K562 (cell line): ENCODE results near the gene S100A3. TPM values are rescaled to one million over a fixed set of nuclear protein-coding genes. Genes with fewer than 3 reads are reported as not detected.

Source experiments
- ARID1B ChIP-seq: fragments of 450-650 bp; IDR thresholded peaks from 2 replicates; pipeline ENCODE4 v1.6.1; 2016; ENCODE audit warnings: antibody characterized with exemption, mild to moderate bottlenecking, inconsistent platforms
- CBFA2T3 ChIP-seq: fragments of 450-650 bp; IDR thresholded peaks from 2 replicates; pipeline ENCODE4 v1.6.1; 2017
- CBX2 ChIP-seq: fragments of 200-600 bp; sonication (generic); IDR thresholded peaks from one replicate; pipeline ENCODE4 v1.6.1; 2012; ENCODE audit warnings: mild to moderate bottlenecking, low read length, inconsistent platforms; ENCODE audit not compliant: insufficient read depth, poor library complexity, severe bottlenecking
- DMBX1 ChIP-seq: fragments of 250-450 bp; sonication (Bioruptor Pico); IDR thresholded peaks from 2 replicates; pipeline ENCODE4 v1.8.0; 2022; ENCODE audit warnings: inconsistent platforms, mild to moderate bottlenecking, moderate library complexity, borderline replicate concordance
- HLTF ChIP-seq: fragments of 450-650 bp; IDR thresholded peaks from 2 replicates; pipeline ENCODE4 v1.6.1; 2016
- L3MBTL2 ChIP-seq: fragments of 450-650 bp; IDR thresholded peaks from 2 replicates; pipeline ENCODE4 v1.6.1; 2016; ENCODE audit warnings: mild to moderate bottlenecking, moderate library complexity
- NFIC ChIP-seq: fragments of 450-650 bp; IDR thresholded peaks from 2 replicates; pipeline ENCODE4 v1.6.1; 2017; ENCODE audit warnings: mild to moderate bottlenecking, inconsistent platforms
- SMAD4 ChIP-seq: fragments of 250-450 bp; sonication (Bioruptor Pico); conservative IDR thresholded peaks from 2 replicates; pipeline ENCODE4 v1.8.0; 2021; ENCODE audit warnings: inconsistent platforms, mild to moderate bottlenecking, moderate library complexity
- SPI1 ChIP-seq: IDR thresholded peaks from 2 replicates; pipeline ENCODE4 v1.6.1; 2011; ENCODE audit warnings: low read depth, low read length, control low read depth, borderline replicate concordance
- TEAD1 ChIP-seq, 2 experiments: fragments of 450-650 bp in 1 of 2; sonication (generic) in 1 of 2; formaldehyde crosslinking; IDR thresholded peaks; 2 replicates each; pipeline versions ENCODE4 v1.4.0 to v1.8.0; 2020 to 2022; ENCODE audit warnings: mild to moderate bottlenecking in 2 of 2, missing genetic modification reagents in 1 of 2
- ZNF165 ChIP-seq: fragments of 250-450 bp; sonication (Bioruptor Pico); IDR thresholded peaks from 2 replicates; pipeline ENCODE4 v1.4.0; 2020; ENCODE audit warnings: borderline replicate concordance
- ZNF766 ChIP-seq: fragments of 200-800 bp; sonication (Bioruptor generic); conservative IDR thresholded peaks from 2 replicates; pipeline ENCODE4 v1.6.1; 2016; ENCODE audit warnings: missing genetic modification characterization, missing compliant biosample characterization
- polyA plus RNA-seq, 8 experiments: library from polyadenylated mRNA; depleted of rRNA in 4 of 8; stranded (reverse) in 5 of 8; unstranded in 3 of 8; fragments of >200 nt; fragmentation: Nextera tagmentation in 2 of 8; fragmentation: Illumina TruSeq in 1 of 8; extraction: Ambion mirVana in 2 of 8; extraction: Trizol in 1 of 8; gene quantifications; 2 replicates each; pipeline versions ENCODE4 v1.2.1 to v1.2.3, GENCODE V29; 2011 to 2014; ENCODE audit warnings: inconsistent platforms in 1 of 8, missing spikeins in 1 of 8
- total RNA-seq, 7 experiments: library from RNA; depleted of rRNA in 6 of 7; stranded (reverse); fragments of >200 nt in 6 of 7; fragmentation: Illumina TruSeq in 2 of 7; extraction: Trizol in 2 of 7; gene quantifications; 2 replicates each; pipeline versions ENCODE4 v1.2.1 to v1.2.3, GENCODE V29; 2011 to 2021; ENCODE audit warnings: low replicate concordance in 1 of 7
- TF ChIP-seq, protein P1 (sequence below): IDR thresholded peaks from 2 replicates; pipeline ENCODE4 v1.6.1; 2014; ENCODE audit warnings: antibody characterized with exemption
- TF ChIP-seq, protein P2 (sequence below): fragments of 450-650 bp; formaldehyde crosslinking; IDR thresholded peaks from 2 replicates; pipeline ENCODE4 v1.4.0; 2022; ENCODE audit warnings: mild to moderate bottlenecking, moderate library complexity
- TF ChIP-seq, protein P3 (sequence below): fragments of 250-450 bp; sonication (Bioruptor Pico); IDR thresholded peaks from 2 replicates; pipeline ENCODE4 v1.4.0; 2020; ENCODE audit warnings: borderline replicate concordance
- TF ChIP-seq, protein P4 (sequence below): sonication (generic); formaldehyde crosslinking; IDR thresholded peaks from 2 replicates; pipeline ENCODE4 v1.8.0; 2023; ENCODE audit warnings: missing genetic modification reagents, mild to moderate bottlenecking, borderline replicate concordance

The S100A3 gene
- total and polyA plus RNA-seq, 9 of the 15 experiments (the other 6 are each of a cell fraction or from before 2014, with no cell fraction given) = 0.08 to 1.7 (median 0.18) TPM; not detected in 4

DNA sequence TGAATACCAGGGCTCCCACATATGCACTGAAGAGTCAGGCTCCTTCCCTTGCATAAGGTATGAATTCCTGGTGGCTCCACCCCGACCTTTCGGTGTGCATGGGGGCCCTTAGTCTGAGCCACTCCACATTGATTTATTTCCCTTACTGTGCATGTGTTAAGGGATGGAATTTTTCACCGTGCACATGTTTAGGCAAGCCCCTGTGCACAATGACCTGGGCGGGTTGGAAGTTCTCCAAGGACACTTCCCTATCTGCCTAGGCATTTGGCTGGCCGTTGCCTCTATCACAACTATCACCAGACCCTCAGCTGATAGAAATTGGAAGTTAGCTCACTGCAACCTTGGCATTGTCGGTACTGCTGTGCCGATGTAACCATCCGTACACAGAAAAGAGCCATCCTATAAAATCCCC, 22.9 kb downstream of the S100A3 start (continued):
- TF ChIP-seq SPI1 (peak; percentile 61; the same call in 1 of the 2 replicates), ZNF165 (CRISPR knock-in tag) (0 out of 2 replicates have a peak, but pooled peaks have one; percentile 16), NFIC (peak; percentile 73), HLTF (no peak), ARID1B (peak; percentile 67), L3MBTL2 (peak; percentile 14; the same call in 1 of the 2 replicates), DMBX1 (CRISPR knock-in tag) (peak; percentile 37; the same call in 1 of the 2 replicates), TEAD1 (CRISPR knock-in tag; IDR thresholded peaks at IDR 0.05) (0 out of 4 replicates have a peak, but pooled peaks of 1 of the 2 experiments have one; percentile 29), CBX2 (no peak), ZNF766 (CRISPR knock-in tag) (peak; percentile 49; the same call in 1 of the 2 replicates), CBFA2T3 (peak; percentile 62), SMAD4 (CRISPR knock-in tag) (peak; percentile 61)
- TF ChIP-seq, protein P1, sequence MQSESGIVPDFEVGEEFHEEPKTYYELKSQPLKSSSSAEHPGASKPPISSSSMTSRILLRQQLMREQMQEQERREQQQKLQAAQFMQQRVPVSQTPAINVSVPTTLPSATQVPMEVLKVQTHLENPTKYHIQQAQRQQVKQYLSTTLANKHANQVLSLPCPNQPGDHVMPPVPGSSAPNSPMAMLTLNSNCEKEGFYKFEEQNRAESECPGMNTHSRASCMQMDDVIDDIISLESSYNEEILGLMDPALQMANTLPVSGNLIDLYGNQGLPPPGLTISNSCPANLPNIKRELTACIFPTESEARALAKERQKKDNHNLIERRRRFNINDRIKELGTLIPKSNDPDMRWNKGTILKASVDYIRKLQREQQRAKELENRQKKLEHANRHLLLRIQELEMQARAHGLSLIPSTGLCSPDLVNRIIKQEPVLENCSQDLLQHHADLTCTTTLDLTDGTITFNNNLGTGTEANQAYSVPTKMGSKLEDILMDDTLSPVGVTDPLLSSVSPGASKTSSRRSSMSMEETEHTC = no peak
- TF ChIP-seq, protein P2, sequence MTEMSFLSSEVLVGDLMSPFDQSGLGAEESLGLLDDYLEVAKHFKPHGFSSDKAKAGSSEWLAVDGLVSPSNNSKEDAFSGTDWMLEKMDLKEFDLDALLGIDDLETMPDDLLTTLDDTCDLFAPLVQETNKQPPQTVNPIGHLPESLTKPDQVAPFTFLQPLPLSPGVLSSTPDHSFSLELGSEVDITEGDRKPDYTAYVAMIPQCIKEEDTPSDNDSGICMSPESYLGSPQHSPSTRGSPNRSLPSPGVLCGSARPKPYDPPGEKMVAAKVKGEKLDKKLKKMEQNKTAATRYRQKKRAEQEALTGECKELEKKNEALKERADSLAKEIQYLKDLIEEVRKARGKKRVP = 0 out of 2 replicates have a peak, but pooled peaks have one; percentile 7
- TF ChIP-seq, protein P3, sequence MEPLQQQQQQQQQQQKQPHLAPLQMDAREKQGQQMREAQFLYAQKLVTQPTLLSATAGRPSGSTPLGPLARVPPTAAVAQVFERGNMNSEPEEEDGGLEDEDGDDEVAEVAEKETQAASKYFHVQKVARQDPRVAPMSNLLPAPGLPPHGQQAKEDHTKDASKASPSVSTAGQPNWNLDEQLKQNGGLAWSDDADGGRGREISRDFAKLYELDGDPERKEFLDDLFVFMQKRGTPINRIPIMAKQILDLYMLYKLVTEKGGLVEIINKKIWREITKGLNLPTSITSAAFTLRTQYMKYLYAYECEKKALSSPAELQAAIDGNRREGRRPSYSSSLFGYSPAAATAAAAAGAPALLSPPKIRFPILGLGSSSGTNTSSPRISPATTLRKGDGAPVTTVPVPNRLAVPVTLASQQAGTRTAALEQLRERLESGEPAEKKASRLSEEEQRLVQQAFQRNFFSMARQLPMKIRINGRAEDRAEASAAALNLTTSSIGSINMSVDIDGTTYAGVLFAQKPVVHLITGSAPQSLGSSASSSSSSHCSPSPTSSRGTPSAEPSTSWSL = 0 out of 2 replicates have a peak, but pooled peaks have one; percentile 68
- TF ChIP-seq, protein P4, sequence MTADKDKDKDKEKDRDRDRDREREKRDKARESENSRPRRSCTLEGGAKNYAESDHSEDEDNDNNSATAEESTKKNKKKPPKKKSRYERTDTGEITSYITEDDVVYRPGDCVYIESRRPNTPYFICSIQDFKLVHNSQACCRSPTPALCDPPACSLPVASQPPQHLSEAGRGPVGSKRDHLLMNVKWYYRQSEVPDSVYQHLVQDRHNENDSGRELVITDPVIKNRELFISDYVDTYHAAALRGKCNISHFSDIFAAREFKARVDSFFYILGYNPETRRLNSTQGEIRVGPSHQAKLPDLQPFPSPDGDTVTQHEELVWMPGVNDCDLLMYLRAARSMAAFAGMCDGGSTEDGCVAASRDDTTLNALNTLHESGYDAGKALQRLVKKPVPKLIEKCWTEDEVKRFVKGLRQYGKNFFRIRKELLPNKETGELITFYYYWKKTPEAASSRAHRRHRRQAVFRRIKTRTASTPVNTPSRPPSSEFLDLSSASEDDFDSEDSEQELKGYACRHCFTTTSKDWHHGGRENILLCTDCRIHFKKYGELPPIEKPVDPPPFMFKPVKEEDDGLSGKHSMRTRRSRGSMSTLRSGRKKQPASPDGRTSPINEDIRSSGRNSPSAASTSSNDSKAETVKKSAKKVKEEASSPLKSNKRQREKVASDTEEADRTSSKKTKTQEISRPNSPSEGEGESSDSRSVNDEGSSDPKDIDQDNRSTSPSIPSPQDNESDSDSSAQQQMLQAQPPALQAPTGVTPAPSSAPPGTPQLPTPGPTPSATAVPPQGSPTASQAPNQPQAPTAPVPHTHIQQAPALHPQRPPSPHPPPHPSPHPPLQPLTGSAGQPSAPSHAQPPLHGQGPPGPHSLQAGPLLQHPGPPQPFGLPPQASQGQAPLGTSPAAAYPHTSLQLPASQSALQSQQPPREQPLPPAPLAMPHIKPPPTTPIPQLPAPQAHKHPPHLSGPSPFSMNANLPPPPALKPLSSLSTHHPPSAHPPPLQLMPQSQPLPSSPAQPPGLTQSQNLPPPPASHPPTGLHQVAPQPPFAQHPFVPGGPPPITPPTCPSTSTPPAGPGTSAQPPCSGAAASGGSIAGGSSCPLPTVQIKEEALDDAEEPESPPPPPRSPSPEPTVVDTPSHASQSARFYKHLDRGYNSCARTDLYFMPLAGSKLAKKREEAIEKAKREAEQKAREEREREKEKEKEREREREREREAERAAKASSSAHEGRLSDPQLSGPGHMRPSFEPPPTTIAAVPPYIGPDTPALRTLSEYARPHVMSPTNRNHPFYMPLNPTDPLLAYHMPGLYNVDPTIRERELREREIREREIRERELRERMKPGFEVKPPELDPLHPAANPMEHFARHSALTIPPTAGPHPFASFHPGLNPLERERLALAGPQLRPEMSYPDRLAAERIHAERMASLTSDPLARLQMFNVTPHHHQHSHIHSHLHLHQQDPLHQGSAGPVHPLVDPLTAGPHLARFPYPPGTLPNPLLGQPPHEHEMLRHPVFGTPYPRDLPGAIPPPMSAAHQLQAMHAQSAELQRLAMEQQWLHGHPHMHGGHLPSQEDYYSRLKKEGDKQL (CRISPR knock-in tag) = 0 out of 2 replicates have a peak, but pooled peaks have one; percentile 35
